Measurements from ENCODE around the gene SLC22A1. TPM values are rescaled to one million over a fixed set of nuclear protein-coding genes. Genes with fewer than 3 reads are reported as not detected.

SLC22A1 gene
- total and polyA plus RNA-seq, 2 of the 8 experiments (the other 6 are each of a cell fraction or from before 2014, with no cell fraction given): 0.12 to 0.45 TPM

DNA sequence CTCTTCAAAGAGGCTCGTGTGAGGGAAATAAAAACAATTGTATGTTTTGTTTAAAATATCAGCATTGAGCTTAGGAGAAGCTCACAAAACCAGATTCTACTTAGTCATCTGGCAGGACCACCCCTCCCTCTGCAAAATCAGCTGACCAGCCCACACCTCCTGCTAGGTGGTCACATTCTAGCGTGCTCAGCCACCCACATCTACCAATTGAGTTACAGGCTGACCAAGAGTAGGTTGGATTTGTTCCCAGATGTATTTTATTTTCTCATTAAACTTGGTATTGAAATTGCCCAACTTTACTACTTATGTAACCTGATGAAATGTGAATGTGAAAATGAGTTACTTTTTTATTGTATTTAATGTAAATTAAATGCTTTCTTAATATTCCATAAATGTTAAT is 80.8 kb downstream of the SLC22A1 start:
- Histone ChIP-seq H4K5ac (ENCODE audit: insufficient read length, low read depth, low read length) (no peak overlapping the region), H3K14ac (ENCODE audit: insufficient read length) (no peak overlapping the region), H3K4me1 (replicated peaks in 1 of 4; ENCODE audit: control insufficient read depth in 3 of 4, insufficient read depth in 4 of 4, low read length in 3 of 4) (no peaks in the 10 kb centered on the region), H3K9me3 (ENCODE audit: insufficient read depth in 2 of 2, low read depth in 1 of 2, low read length in 1 of 2) (peaks cover 5 to 7% of the 10 kb centered on the region in 2 experiments; a peak in 3 of 4 replicates), H3K9ac (replicated peaks in 1 of 4; ENCODE audit: extremely low read depth in 1 of 4, low read depth in 3 of 4, low read length in 3 of 4) (no peak overlapping the region), H2BK120ac (replicated peaks; ENCODE audit: low read depth, low read length) (no peak overlapping the region), H3K4ac (replicated peaks; ENCODE audit: insufficient read length, low read depth, low read length) (no peak overlapping the region), H2BK12ac (ENCODE audit: low read depth, low read length) (no peak overlapping the region), H3K23me2 (ENCODE audit: low read depth, low read length) (no peaks in the 10 kb centered on the region), H3K27ac (ENCODE audit: low read depth, low read length) (no peak overlapping the region), H2BK20ac (ENCODE audit: low read length) (no peak overlapping the region), H3K4me3 (ENCODE audit: extremely low read depth in 1 of 4, insufficient read depth in 2 of 4, low read depth in 3 of 4, low read length in 4 of 4) (no peak overlapping the region), H2BK15ac (ENCODE audit: low read length) (no peak overlapping the region), H3K23ac (ENCODE audit: insufficient read length) (no peak overlapping the region), H4K8ac (ENCODE audit: extremely low read depth, insufficient read depth, low read length) (no peak overlapping the region), H2BK5ac (ENCODE audit: low read depth, low read length) (no peak overlapping the region), H2AK5ac (ENCODE audit: low read depth, low read length) (no peak overlapping the region), H3K56ac (replicated peaks; ENCODE audit: insufficient read length, low read depth, low read length) (no peak overlapping the region), H3K36me3 (ENCODE audit: control insufficient read depth in 2 of 4, insufficient read depth in 4 of 4, low read length in 3 of 4) (peaks cover 0 to under 1% (median 0%) of the 10 kb centered on the region in 4 experiments; a peak in 2 of 8 replicates), H3K18ac (ENCODE audit: extremely low read depth, low read length) (no peak overlapping the region), H3K79me1 (ENCODE audit: low read depth, low read length) (no peaks in the 10 kb centered on the region), H3K27me3 (replicated peaks in 1 of 4; ENCODE audit: control insufficient read depth in 3 of 4, extremely low read depth in 1 of 4, insufficient read depth in 3 of 4, low read length in 3 of 4) (peaks cover 0 to 2% (median 0%) of the 10 kb centered on the region in 4 experiments; a peak in 1 of 7 replicates), H3K79me2 (ENCODE audit: control insufficient read depth in 1 of 2, insufficient read depth in 2 of 2, low read length in 2 of 2) (no peaks in the 10 kb centered on the region), H4K91ac (replicated peaks; ENCODE audit: insufficient read length, low read length) (no peak overlapping the region), H2AFZ (ENCODE audit: low read length) (no peak overlapping the region), H3K4me2 (ENCODE audit: insufficient read depth in 1 of 2, low read depth in 2 of 2, low read length in 2 of 2) (no peak overlapping the region), H4K20me1 (replicated peaks in 1 of 2; ENCODE audit: control insufficient read depth in 1 of 2, insufficient read depth in 2 of 2, low read length in 2 of 2) (no peaks in the 10 kb centered on the region)
- 91% methylated on average over 2 of the region's 2 CpGs; no CpG with 5 or more reads in 1 of the 2 experiments for WGBS, 2 experiments (ENCODE audit: extremely low coverage in 1 of 2, insufficient coverage in 1 of 2, insufficient read length in 1 of 2, insufficient replicate concordance in 2 of 2, low coverage in 1 of 2, low lambda C conversion rate in 2 of 2, missing lambda C conversion rate in 1 of 2)
- no peak for FAIRE-seq
- no peak for TF ChIP-seq TCF12 (IDR thresholded peaks at IDR 0.05; ENCODE audit: low read depth, low read length)
- no peak for TF ChIP-seq CTBP2 (IDR thresholded peaks at IDR 0.05; ENCODE audit: borderline replicate concordance, insufficient read depth, insufficient read length, low read length)
- TF ChIP-seq, protein P1, sequence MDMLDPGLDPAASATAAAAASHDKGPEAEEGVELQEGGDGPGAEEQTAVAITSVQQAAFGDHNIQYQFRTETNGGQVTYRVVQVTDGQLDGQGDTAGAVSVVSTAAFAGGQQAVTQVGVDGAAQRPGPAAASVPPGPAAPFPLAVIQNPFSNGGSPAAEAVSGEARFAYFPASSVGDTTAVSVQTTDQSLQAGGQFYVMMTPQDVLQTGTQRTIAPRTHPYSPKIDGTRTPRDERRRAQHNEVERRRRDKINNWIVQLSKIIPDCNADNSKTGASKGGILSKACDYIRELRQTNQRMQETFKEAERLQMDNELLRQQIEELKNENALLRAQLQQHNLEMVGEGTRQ (IDR thresholded peaks at IDR 0.05; ENCODE audit: low read length): no peak
- no peak for TF ChIP-seq RNF2 (IDR thresholded peaks at IDR 0.05; ENCODE audit: borderline replicate concordance, low read depth, low read length, missing control alignments, poor library complexity, severe bottlenecking)
- TF ChIP-seq SRF (IDR thresholded peaks at IDR 0.05; ENCODE audit: low read depth, low read length): no peak
- no peak for TF ChIP-seq HDAC6 (IDR thresholded peaks at IDR 0.05; ENCODE audit: low read depth, low read length)
- no peak for TF ChIP-seq JUN (IDR thresholded peaks at IDR 0.05; ENCODE audit: low read depth, low read length)
- CTCF ChIA-PET (ENCODE audit: partially characterized antibody): interaction anchor here (1.2 to 1.7 kb wide), 2 partner anchors 95 to 113 kb away, joined by 3 to 4 read pairs; no protein-coding TSS in a partner anchor
- POLR2A ChIA-PET (ENCODE audit: partially characterized antibody): no interaction called here
- DNase-seq (ENCODE audit: low read depth in 1 of 2, low spot score in 2 of 2): no peak
